Stimulated activated CD4-positive, alpha-beta T cell treated with anti-CD3 and anti-CD28 coated beads, Interleukin-1b, Interleukin-23, amount 100 ng/mL, for 4 hours (primary cell): ENCODE results near the gene PPCDC.
"Not testable (repeated sequence)": the region's sequence is repeated elsewhere in the genome, so short reads cannot be mapped to it uniquely, and the experiment has no call there.

Experiments used
- DNase-seq, 2 donors: peaks; one replicate each; pipeline ENCODE4 v3.0.0-alpha.2; 2020; ENCODE audit warnings: low read depth in 2 of 2

The PPCDC gene

DNA sequence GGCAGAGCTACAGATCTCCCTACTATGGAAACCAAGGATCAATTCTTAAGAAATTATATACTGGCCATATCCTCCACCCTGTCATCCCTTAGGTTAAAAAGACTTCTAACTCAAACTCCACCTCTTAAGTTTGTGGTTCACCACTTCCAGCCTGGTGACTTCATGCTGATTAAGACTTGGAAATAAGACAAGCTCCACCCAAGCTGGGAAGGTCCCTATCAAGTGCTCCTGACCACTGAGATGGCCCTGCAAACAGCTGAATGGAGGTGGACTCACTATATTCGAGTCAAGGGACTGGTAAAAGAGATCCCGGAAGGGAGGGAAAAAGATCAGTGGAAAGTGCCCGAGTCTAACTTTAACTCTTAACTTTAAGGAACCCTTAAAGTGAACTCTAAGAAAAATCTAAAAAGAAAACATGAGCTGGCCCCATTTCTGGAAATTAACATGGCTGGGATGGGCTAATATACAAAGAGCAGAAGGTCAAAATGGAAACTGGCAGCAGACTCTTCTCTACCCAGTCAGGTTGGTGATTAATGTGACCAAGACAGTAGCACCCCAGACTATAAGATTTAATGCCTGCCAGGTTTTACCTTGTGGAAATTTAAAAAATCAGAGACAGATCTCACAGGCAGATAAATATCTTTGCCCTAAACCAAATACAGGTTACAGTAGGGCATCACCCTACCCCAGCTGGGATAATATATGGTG is 43.9 kb downstream of the PPCDC start:
- no peak for DNase-seq

DNA sequence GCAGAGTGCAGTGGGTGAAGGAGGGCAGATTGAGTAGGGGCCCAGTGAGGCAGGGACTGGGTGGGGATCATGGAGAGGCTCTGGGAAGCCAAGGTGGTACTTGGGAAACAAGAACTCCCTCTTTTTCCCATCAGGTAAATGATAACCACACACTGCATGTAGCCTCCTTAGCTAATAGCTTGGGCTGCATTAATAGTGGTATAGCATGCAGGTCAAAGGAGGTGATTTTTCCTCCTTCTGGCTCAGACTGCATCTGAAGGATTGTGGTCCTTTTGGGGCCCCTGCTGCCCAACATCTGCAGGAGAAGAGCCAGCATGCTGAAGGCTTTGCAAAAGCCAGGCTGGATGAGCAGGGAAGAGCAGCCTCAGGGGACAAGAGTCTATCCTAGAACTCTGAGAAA is 45.4 kb downstream of the PPCDC start:
- DNase-seq, result no peak

DNA sequence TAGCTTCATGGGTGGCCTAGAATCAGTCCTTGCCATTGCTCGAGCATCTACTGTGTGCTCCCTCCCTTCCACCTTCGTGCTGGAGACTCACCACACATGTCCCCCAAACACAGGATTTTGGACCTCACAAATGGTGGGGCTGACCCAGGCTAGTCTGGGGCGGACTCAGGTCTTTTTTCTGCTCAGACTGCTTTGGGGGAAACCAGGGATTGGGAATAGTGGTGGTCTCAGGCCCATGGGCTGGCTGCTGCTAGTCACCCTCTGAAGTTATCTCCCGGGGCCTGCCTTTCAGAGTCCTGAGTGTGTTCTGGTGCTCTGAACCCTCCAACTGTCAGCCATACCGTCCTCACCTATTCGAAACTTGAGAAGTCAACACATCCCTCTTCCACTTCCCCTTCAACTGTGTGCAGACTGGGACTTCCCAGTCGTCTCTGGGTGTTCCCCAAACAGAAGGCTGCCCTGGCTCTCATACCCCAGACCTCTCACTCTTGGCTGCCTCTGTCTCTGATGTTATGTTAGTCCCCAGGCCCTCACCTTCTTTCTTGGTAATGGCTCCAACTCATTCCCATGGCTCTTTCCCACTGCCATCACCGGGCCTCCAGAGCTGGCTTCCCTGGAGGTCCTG is 46.0 kb downstream of the PPCDC start:
- DNase-seq, result no peak

DNA sequence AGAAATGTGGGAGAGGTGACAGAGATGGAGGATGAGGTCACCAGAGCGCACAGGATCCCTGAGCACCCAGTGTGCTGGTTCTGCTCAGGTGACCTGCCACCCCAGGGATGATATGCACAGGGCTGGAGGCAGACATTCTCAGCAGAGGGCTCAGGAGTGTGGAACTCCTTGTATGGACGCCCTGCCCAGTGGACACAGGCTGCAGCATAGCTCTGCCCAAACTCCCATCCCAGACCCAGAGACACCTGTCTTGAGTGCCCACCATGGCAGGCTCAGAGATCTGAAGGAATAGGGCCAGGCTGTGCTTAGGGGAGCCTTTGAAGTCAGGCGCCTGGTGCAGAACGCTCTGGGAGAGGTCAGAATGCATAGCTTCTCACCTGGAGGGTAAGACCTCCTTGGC is 47.3 kb downstream of the PPCDC start:
- DNase-seq, result no peak

DNA sequence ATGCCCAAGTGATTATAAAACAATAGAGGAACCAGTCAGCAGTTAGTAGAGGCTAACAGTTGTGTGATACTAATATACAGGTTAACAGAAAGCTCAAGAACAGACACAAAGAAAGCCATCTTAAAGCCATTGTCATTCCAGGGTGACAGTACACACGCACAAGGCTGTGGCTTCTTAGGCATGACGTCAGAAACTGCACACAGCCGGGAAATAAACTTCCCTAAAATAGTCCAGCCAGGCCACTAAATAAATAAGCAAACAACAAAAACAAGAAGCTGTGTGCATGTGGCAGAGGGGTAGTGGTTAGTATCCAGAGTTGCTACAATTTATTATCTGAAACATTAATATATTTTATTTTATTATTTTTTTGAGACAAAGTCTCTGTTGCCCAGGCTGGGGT is 49.8 kb downstream of the PPCDC start:
- no peak for DNase-seq

DNA sequence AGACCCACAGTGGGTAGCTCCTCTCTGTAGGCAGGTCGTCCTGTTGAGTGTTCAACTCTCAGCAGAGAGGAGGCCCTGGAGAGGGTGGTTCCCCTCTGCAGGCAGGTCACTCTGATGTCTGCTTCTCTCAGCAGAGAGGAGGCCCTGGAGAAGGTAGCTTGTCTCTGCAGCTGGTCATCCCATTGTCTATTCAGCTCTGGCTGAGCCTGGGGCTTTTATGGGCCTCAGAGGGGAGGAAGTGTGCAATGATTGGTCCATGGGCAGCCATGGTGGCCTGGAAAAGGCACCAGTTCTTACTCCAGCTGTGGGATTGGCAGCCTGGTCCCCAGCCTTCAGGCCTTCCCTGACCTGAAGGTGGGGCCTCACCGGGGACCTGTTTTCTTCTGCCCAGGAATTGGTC is 52.9 kb downstream of the PPCDC start:
- no peak for DNase-seq

DNA sequence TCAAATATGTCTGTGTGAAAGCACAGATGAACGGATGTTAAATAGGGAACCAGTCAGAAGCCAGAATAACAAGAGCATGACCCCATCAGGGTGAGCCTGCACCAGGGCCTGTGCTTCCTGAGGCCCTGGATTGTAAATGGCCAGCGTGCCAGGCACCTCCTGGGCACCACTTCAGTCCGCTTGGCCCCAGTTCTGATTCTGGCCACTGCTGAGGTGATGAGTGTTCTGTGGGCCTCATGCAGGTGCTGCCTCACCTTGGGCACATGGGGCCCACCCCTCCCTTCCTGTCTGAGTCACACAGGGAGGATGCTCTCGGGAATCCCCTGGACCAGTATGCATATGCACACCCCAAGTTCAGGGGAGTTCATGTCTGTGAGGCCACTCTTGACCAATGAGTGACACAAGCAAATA is 54.2 kb downstream of the PPCDC start:
- DNase-seq, result not testable (repeated sequence)

DNA sequence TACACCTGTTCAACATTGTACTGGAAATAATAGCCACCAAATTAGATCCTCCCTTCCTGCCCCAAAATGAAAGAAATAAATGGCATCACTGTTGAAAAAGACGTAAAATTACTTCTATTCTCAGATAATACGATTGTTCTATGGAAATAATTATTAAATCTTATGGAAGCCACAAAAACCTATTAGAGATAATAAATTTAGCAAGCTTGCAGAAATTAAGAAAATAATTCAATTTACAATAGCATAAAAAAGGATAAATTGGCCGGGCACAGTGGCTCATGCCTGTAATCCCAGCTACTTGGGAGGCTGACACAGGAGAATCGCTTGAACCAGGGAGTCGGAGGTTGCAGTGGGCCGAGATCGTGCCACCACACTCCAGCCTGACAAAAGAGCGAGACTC is 57.8 kb downstream of the PPCDC start:
- DNase-seq, result no peak

DNA sequence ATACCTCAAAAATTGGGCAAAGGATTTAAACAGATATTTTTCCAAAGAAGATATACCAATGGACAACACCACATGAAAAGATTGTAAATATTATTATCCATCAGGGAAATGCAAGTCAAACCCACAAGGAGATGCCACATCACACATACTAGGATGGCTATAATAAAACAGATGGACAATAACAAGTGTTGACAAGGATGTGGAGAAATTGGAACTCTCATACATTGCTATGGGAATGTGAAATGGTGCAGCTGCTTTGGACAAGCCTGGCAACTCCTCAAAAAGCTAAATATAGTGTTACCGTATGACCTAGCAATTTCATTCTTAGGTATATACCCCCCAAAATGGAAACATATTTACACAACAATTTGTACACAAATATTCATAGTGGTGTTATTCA is 59.3 kb downstream of the PPCDC start:
- DNase-seq, result no peak

DNA sequence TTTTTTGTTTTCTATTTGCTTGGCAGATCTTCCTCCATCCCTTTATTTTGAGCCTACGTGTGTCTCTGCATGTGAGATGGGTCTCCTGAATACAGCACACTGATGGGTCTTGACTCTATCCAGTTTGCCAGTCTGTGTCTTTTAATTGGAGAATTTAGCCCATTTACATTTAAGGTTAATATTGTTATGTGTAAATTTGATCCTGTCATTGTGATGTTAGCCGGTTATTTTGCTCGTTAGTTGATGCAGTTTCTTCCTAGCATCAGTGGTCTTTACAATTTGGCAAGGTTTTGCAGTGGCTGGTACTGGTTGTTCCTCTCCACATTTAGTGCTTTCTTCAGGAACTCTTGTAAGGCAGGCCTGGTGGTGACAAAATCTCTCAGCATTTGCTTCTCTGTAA is 62.3 kb downstream of the PPCDC start:
- not testable (repeated sequence) for DNase-seq

DNA sequence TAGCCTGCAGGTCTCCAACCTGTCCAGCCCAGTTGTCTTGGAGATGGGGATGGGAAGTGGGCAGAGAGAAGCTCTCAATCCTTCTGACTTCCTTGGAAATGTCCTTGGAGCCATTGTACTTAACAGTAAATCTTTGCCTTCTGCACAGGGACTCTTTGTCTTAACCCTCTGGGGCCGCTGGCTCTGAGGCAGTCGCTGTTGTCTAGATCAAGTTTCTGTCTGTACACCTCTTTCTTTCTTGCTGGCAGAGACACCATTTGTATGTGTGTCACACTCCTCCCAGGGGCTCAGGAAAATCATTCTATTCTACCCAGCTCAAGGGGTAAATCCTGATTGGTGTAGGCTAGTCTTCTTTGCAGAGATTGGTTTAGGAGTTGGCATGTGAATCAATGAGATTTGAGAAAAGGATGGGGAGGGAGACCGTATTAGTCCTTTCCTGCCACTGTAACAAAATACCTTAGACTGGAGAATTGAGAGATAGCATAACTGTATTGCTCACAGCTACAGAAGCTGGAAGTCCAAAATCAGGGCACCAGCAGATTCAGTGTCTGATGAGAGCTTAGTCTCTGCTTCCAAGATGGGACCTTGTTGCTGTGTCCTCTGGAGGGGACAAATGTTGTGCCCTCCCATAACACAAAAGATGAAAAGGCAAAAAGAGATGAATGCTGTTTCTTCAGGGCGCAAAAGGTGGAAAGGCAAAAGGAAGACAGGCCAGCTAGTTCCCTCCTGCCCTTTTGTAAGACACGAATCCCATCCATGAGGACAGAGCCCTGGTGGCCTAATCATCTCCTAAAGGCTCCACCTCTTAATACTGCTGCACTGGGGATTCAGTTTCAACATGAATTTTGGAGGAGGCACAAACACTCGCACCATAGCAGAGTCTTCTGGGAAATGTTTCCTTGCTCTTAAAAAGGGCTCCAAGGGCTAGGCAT is 66.3 kb downstream of the PPCDC start:
- DNase-seq, result no peak

DNA sequence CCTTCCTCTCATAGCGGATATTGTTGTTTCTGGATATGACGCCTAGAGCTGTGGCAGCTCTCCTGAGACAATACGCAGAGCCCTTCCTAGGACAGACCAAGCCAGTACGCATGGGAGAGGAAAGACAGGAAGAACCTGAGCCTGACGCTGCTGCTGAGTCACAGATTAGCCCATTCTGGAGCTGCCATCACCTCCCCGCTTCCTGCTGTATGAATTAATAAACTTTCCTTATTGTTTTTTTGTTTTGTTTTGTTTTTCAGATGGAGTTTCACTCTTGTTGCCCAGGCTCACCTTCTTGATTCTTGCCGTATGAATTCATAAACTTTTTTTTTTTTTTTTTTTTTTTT is 67.0 kb downstream of the PPCDC start:
- no peak for DNase-seq

DNA sequence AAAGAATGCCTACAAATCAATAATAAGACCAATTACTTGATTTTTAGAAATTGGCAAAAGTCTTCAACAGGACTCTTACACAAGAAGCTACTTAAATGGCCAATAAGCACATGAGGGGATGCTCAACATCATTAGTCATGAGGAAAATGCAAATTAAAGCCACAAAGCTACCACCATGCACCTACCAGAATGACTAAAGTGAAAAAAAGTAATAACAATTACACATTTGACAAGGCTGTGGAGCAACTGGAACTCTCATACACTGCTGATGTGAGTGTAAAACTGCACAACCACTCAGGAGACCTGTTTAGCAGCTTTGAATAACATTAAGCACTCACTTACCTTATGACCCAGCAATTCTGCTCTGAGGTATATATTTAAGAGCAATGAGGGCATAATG is 68.4 kb downstream of the PPCDC start:
- DNase-seq, result no peak

DNA sequence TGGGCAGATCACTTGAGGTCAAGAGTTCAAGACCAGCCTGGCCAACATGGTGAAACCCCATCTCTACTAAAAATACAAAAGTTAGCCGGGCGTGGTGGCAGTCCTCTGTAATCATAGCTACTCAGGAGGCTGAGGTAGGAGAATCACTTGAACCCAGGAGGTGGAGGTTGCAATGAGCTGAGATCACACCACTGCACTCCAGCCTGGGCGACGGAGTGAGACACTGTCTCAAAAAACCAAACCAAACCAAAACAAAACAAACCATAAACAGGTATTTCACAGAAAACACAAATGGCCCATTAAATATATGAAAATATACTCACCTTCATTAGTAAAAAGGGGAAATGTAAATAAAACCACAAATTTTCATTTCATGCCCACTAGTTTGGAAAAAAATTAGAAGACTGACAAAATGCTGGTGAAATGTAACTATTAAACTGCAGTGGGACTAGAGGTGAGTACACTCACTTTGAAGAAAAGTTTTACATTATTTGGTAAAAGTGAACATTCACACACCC is 71.6 kb downstream of the PPCDC start:
- DNase-seq, result not testable (repeated sequence)

DNA sequence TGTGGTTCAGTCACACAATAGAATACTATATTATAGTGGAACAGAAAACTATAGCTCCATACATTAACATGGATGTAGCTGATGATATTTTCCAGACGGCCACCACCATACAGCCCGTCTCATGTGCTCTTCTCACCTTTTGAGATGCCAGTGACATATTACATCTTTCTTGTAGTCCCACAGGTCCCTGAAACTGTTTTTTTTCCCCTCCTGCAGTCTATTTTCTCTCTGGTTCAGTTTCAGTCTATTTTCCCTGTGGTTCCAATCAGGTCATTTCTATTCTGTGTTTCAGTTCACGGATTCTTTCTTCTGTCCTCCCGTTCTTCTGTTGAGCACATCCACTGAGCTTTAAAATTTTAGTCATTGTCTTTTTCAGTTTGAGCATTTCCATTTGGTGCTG is 72.2 kb downstream of the PPCDC start:
- DNase-seq, result no peak

DNA sequence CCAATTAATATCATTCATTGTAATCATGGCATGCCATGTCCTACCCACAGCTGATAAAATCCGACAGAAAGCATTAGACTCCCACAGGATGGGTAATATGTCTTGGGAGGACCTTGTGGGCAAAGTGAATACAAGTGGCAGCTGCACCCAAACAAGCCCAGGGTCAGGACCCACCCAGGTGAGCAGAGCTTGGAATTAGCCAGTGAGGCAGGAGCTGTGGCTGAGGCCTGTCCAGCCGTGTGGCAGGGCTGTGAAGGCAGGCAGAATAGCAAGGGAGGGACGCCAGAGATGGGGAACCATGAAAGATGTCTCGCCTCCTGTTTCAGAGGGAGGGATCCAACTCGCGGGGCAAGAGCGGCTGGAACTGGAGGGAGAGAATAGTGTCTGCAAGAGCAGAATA is 74.5 kb downstream of the PPCDC start:
- no peak for DNase-seq

DNA sequence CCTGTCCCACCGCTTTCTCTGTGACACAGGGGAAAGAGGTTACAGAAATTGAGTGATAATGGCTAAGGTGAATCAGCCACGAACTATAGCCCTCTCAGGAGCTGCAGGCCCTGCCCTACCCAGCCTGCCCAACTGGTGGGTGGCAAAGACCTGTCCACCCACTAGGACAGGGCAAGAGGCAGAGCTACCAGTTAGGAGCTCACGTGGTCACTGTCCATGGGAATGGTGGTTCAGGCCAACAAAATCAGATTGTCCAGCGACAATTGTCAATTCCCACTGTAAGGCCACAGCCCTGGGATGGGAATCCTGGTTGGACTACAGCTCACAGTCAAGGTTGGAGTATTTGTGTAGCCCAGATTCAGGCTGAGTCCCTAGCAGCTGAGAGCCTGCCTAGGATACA is 75.0 kb downstream of the PPCDC start:
- no peak for DNase-seq
